ENCODE data around the gene DAPK2.

The DAPK2 gene

DNA sequence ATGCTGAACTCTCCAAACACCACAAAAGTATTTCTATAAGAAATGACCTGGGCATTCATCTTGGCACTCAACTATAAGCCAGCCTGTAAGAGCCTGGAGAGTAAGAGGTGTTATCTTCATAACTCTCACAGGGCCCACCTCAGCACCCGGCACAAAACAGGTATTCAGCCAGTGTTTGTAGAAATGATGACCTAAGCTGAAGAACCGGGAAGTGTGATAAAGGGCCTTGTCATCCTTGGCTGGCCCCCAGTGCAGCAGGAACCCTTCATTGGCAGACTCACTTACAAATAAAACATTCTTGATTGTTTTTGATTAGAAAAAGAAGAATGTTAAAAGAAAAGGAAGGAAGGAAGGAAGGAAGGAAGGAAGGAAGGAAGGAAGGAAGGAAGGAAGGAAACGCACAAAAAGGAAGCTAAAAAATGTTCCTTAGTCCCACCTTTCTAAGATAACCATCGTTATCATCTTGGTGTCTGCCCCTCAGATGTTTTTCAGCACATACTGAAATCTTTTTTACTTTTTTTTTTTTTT, 52.1 kb downstream of the DAPK2 start:
- DNase-seq = no peak

DNA sequence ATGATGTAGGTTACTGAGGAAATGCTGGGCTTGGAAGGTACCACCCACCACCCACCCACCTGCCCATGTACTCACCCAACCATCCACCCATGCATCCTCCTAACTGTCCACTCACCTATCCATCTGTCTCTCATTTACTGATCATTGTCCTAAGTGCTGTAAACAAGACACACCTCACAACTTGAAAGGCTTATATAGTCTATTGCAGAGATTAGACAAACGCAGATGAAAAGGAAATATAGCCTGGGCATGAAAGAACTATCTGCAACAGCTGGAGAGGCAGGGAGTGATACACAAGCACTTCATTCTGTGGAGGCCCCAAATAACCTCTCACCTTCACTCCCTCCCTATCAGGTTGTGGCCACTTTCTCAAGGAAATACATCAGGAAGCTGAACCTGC, 54.0 kb downstream of the DAPK2 start:
- no peak for DNase-seq

DNA sequence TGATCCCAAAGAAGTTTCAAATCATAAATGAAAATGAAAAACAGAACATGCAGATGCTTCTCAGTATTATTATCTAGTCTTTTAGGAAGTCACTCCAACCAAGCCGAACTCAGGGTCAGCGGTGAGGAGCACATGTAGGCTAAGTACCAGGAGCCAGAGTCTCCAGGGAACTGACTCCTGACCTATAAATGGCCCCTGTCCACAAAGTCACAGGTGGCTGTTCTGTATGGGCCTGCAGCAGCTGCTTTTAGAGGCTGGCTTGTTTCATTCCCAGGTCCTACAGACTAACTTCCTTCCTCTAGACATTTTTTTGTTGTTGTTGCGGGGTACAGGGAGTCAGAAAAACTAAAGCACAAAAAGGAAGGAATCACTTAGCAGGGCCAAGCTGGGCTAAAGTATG, 54.6 kb downstream of the DAPK2 start:
- DNase-seq = no peak

DNA sequence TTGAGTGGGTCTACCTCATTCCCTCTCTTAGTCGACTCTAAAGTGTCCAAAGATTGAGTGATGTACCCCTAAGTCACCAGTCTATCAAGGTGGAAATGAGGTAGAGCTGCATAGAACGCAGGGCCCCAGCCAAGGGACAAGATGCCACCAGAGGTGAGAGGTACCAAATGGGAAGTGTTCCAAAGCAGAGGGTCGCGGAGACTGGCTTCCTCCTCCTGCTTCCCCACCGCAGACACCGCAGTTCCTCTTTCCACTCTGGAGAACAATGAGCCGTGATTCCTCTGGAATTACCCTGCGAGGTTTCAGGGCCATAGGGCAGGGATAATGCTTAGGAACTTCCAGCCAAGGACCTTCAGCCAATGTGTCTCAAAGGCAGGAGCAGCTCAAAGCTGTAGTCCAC, 55.8 kb downstream of the DAPK2 start:
- DNase-seq = no peak

DNA sequence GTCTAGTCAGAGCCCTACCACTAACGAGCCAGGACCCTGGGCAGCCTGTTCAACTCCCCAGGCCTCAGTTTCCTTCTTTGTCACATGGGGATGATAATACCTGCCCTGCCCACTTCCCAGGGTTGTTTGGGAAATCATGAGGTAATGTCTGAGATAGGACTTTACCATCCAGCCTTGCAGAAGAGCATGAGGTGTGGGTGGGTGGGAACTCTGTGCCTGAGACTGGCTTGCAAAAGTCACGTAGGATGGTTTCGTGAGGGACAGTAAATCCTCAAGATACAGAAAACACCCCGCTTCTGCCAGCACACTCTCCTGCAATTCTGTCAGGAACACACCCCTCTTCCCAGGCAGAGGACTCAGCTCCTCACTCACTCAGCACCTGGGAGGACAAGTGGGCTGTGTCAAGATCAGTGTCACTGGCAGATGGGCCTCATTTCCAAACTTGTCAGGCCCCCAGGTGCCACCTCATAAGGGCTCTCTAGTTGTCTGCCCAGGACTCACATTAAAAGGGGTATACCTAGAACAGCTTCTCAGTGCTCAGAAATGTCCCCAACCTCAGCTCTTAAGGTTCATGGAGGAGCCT, 58.4 kb downstream of the DAPK2 start:
- DNase-seq = peak; percentile 34

DNA sequence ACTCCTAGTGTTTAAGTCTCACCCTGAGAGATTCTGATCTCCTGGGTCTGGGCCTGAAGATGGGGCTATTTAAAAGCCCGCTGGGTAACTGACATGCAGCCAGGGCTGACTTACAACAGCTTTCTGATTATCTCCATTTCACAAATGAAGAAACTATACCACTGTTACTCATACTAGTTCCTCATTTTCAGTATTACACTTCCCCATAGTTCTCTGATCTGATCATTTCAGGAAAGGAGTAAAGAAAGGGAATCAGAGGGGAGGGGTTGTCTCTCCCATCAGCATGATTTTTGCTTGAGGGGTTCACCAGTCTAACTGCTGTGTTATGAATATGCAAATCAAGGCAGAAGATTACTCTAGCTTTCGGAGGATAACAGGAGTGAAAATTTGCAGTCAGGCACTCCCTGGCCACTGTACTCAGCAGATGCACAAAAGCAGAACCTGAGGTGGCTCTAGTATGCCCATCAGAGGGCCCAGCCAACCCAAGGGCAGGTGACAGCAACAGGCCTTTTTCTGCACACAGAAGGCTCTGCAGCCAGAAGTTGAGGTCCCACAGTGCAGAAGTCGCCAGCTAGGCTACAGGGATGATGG, 59.4 kb downstream of the DAPK2 start:
- peak; percentile 41 for DNase-seq

DNA sequence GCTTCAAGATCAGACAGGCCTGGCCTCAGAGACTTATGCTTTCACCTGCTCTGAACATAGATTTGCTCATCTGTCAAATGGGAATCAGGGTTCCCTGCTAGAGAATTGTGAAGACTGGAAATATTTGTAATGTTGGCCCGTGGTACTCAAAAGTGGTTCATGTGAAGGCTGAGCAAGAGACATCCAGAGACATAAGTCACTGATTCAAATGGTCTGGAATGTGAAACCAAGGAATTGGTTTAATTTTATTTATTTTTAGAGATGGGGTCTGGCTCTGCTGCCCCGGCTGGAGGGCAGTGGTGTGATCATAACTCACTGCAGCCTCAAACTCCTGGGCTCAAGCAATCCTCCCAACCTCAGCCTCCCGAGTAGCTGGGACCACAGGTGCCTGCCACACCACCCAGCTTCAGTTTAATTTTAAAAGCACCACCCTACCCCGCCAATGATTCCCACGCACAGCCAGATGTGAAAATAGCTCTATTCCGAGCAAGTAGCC, 60.1 kb downstream of the DAPK2 start:
- peak; percentile 39 for DNase-seq

DNA sequence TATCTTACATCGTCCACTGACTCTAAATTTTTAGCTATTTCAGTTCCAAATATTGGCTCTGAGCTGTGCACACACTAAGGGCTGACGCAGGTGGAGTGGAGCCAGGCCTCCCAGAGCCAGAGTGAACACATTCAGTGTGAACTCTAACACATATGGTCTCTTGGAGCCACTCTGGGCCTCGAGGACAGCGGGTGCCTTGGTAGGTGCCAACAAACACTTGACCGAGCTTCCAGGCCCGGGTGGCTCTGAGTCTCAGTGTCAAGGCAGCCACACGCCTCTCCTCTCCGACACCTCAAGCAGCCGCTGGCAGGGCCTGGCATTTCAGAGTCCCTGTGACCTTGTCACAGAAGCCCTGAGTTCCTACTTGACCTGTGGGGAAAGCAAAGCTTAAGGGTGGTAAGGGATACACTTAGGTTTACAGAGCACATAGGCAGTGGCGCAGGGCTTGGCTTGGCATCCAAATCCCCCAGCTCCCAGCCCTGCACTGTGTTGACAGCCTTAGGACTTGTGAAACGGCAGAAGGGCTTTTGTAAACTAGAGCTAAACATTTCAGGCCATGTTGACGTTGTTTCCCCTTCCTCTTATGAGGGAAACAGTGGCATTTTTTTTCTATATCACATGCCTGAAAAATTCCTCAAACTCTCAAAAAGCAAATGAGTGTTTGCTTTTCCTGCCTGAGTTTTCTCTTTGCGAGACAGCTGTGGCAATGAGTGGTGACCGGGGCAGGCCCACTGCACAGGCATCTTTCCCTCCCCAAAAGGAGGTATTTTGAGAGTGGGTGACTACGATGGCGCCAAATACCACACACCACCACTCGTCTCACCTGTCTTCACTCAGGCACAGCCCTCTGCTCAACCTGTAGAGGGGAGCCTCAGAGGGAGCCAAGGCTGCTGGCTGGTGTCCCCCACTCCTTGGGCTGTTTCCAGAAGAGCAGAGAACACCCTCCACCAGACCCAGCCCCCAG, 60.8 kb downstream of the DAPK2 start:
- DNase-seq = peak; percentile 43

DNA sequence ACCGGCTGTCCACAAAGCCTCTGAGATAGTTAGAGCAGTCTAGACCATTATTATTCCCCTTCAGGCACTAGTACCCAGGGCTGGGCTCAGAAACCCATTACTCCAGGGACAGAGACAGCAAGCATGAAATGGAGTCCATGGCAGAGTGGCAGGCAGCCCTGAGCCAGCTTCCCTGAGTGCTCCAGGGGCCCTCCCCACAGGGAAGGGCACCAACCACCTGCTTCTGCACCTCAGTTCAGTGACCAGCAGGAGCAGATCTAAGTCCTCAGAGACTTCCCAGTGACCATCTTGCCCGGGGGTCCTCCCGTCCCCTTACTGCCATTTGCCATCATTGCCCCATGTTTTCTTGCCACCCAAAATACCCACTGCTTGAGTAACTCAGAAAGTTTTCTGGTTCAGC, 62.0 kb downstream of the DAPK2 start:
- DNase-seq = peak; percentile 29

DNA sequence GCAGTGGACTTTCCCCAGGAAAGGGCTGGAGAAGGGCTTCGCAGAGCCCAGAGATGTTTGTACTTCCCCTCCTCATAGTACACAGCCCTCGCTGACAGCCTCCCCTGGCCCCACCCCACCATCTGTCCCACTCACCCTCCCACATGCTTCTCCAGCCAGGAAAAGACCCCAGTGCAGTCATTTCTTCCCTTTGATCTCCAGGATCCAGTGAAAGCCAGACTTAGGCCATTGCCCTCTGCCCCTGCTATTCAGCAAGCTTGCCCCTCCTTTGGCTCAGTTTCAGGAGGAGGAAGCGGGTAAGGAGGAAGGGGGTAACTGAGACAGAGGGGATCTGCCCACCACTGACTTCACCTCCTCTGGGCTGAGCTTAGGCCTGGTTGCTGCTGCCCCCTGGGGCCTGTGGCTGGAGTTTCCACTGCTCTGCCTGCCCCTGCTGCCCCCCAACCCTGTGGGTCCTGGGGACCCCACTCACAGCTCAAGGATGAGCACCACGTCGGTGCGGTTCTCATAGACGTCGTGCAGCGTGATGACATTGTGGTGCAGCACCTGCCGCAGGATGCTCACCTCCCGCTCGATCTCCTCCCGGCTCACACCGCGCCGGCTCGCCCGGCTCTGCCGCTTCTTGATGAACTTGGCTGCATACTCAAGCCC, 63.1 kb downstream of the DAPK2 start:
- DNase-seq = peak; percentile 51

DNA sequence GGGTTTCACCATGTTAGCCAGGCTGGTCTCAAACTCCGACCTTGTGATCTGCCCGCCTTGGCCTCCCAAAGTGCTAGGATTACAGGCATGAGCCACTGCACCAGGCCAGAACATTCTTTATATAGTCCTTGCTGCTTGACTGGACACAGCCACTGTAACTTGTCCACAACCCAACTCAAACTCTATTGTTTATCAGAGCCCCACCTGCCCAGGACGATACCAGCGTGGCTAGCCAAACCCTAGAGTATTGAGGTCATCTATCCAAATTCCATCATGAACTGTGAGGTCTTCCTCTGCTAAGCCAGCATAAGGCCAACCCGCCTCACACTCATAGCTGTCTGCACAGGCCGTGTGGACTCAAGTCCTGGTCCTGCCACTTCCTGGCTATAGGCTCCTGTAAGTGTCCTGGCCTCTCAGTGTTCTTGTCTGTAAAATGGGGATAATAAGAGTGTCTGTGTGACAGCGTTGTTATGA, 63.9 kb downstream of the DAPK2 start:
- DNase-seq = no peak

DNA sequence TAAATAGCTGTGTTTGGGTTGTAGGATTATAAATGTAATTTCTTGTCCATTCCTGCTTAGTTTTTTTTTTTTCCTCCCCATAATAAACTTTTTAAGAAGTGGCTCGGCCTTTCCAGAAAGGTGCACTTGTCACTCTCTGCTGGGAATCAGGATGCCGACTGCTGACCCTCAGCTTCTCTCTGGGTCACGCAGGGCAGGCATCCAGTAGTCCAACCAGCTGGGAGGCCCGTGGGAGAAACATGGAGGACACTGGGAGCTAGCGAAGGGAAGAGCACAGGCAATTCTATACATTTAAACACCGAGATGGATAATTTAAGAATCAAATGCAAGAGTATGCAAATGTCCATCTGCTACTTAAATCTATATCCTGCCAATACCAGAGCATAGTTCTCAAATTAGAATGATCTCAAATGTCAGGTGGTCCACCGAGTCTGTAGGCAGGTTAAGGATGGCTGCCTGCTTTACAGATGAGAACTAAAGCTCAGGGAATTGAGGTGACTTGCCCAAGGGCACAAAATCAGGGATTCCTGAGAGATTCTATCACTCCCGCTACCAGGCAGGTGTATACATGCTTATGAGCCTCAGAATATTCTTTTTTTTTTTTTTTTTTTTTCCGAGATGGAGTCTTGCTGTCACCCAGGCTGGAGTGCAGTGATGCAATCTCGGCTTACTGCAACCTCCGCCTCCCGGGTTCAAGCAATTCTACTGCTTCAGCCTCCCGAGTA, 64.5 kb downstream of the DAPK2 start:
- DNase-seq = no peak

DNA sequence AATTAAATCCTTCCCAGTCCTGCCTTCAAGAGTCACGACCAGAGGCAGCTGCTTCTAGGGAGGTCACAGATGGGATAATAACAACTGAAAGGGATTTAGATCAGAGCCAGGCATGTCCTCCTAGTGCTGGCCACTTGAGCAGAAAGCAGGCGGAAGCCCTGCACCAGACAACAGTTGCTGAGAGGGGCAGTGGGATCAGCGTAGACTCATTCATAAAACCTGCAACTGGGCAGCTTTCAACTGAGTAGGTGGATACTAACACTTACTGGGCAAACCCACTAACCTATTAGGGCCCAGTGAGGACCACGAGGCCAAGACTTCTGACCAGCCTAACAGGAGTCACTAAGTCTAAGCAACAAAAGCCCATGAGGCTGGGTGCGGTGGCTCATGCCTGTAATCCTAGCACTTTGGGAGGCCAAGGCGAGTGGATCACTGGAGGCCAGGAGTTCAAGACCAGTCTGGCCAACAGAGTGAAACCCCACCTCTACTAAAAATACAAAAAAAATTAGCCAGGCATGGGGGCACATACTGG, 67.0 kb downstream of the DAPK2 start:
- DNase-seq = no peak

DNA sequence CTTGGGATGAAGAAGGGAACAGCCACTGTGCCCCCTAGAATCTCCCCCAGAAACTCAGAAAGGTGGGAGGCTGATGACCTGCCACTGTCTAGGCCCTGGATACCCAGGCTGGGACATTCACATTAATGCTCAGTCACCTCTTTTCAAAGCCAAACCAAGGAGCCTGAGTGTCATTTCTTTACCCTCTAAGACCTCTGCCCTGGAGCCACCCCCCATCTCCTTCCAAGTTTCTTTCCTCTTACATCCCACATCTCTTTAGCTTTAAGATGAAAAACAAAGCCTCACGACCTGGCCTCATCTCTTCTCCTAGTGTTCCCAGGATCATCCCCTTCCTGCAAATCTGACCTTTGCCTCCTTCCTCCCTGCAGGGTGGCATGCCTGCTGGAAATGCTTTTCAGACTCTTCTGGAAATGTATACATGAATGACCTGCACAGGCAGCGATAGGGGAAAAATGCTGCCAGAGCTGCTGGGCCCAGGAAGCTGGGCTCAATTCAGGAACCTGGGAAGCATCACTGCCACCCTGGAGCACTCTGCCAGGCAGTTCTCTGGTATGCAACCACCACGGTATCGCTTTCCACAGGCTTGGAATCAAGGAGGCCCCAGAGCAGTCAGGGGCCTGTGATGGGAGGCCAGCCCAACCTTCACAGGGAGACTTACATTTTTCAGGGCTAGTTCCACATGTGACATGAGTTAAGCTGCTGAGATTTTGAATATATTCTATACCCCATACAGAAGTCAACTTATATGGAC, 67.6 kb downstream of the DAPK2 start:
- peak; percentile 50 for DNase-seq

DNA sequence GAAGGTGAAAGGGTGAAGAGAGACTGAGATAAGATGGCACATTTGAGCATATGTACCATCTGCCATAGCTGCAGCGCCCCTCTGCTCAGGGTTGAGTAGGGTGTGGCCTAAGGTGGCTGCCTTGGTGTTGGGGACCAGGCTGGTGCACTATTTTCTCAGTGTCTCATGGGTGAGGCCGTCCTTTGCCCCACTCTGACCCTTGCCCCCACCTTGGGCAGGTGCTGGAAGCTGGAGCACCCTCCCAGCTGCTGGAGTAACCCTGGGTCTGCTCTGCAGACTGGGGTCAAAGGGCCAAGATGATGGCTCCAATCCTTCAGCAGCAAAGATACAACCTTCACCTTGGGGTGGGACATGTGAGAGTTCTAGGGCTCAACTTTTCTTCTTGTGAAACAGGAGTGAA, 69.2 kb downstream of the DAPK2 start:
- no peak for DNase-seq

DNA sequence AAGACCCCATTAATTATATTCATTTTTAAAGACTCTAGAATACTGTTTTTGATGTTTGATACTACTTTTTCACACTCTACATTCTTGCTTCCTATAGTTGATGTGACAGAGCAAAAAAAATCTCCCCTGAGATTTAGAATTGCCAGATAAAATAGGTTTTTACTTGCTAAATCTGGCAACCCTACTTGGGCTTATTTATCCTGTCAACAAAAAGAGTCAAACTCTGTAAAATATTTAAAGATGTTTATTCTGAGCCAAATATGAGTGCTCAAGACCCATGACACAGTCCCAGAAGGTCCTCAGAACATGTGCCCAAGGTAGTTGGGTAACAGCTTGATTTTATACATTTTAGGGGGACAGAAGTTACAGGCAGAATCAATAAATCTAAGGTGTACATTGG, 72.3 kb downstream of the DAPK2 start:
- no peak for DNase-seq

DNA sequence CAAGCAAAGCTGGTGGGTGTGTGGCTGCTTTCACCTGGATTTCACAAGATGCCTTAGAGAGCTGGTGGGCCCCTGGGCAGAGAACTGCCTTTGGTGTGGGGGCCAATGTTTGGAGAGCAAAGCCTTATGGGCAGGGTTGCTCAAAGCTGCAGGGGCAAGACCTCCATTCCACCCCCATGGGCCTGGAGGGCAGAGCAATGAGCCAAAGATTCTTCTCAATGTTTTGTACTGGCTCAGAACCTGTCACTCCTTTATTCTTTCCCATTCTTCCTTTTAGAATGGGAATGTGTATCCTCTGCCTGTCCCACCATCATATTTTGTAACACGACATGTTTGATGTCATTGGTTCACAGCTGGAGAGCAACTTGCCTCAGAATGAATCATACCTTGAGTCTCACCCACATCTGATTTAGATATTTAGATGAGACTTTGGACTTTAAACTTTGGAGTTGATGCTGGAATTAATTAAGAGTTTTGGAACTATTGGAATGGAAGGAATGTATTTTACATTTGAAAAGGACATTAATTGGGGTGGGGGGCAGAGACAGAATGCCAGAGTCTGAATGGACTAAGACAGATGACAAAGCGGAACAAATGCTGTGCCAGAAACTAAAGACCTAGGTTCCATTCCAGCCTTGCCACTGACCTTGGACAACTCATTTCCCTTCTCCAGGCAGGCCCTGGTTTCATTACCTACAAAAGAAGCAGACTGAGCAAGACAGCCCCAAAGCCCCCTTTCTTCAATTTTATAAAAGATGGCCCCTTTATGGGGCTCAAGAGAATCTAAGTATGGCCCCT, 72.9 kb downstream of the DAPK2 start:
- DNase-seq = peak; percentile 32

DNA sequence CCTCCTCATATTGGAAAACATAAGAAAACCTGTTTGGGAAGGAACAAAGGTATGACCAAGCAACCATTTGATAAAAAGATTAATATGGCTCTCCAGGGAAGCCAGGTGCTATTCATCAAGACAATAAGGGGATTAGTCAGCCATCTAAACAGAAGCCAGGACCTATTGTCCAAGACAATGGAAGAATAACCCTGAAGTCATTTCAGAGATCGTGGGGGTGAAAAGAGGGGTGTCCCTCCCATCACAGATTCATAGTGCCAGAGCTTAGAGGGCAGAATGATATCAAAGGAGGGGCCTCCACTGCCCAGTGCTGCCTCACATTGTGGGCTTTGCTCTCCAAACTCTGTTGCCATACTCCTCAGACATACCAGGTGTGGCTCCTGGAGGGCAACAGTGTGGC, 73.5 kb downstream of the DAPK2 start:
- DNase-seq = no peak

DNA sequence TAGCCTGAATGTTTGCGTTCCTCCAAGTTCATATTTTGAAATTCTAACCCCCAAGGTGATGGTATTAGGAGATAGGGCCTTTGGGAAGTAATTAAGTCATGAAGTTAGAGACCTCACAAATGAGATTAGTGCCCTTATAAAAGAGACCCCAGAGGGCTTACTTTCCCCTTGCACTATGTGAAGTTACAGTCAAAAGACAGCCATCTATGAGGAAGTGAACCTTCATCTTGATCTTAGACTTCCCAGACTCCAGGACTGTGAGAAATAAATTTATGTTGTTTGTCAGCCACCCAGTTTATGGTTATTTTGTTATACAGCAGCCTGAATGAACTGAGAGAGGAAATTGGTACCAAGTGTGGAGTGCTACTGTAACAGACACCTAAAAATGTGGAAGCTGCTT, 74.4 kb downstream of the DAPK2 start:
- no peak for DNase-seq

DNA sequence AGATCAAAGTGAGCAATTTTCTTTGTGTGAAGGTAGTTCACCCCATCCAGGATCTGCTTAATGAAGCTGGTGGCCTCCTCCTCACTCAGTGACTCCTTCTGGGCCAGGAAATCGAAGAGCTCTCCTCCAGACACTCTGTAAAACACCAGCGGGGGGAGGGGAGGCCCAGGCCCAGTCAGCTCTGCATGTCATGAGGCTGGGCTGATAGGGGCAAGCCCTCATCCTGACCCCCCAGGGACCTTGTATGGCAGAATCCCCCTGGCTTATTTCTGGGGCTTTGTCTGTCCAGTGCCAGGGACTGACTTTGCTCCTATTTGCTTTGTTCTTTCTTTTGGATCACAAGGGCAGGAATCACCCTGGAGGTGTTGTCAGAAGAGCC, 74.9 kb downstream of the DAPK2 start:
- DNase-seq = peak; percentile 41
